Amygdala (tissue), 56 donors: ENCODE results near the gene CMBL.
A peak's percentile ranks its signal among the peaks of the same experiment; 100 is the strongest.
"Not testable (repeated sequence)": the region's sequence is repeated elsewhere in the genome, so short reads cannot be mapped to it uniquely, and the experiment has no call there.

Source experiments
- DNase-seq, 56 donors: peaks; one replicate each; lab custom pipeline; 2025; lab: John Stamatoyannopoulos, UW

CMBL gene

DNA sequence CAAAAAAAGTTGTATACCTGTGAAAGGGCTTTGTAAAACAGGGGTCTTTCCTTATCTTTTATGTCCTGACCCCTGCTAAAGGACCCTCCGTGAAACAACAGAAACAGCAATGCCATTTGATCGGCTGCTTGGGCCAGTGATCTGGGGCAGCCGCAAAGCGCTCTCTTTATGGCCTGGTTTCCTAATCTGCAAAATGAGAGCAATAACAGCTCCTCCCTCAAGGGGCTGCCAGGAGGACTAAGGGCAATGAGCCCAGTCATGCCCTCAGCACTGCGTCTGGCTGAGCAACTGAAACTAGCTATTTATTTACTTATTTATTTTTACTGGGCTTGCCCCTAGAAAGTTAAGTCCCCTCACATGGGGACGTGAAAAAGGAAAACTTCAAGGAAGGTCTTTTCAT, 18.3 kb downstream of the CMBL start:
- DNase-seq: peak in 9 of 56 donors; percentile 3 to 44 (median 12)

DNA sequence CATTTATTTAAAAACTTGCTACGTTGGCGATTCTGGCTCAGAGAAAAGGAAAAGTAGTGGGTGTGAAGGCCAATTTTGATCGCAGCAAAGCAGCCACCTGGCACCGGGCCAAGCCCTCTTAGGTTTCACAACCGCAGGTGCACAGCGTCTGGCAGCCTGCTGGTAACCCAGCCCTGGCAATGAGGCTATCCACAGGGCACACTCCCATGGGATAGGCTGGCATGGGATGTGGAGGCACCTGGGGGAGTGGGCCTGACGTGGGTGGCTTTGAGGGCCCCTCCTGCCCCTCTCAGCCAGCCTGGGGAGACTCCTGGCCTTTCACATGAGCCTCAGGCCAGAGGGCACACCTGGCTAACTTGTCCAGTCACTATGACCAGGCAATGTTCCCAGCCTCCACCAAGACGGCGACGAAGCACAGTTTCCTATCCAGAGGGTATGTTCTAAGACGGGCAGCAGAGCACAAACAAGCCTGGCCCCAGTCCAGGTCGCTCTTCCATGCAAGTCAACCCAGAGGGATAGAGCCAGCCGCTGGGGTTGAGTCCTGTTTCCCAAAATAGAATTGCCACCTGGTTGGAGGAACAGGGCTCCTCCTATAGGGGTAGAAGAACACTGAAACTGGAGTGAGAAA, 19.0 kb downstream of the CMBL start:
- peak in 10 of 56 donors; percentile 2 to 50 (median 8) for DNase-seq

DNA sequence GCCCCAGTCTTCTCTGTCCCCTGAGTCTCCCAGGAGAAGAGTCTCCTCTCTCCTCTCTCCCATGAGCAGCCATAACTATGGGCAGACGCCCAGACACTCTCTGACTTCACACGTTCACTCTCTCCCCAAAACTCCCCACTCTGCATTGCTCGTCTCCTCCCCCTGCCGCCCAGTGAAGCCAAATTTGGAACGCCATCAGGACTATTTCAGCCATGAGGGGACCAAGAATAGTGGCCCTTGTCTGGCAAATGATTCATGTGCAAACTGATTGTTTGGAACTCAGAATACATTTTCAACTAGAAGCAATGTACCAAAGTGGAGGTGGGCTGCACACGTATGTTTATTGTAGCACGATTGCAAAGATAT, 20.9 kb downstream of the CMBL start:
- no peak for DNase-seq

DNA sequence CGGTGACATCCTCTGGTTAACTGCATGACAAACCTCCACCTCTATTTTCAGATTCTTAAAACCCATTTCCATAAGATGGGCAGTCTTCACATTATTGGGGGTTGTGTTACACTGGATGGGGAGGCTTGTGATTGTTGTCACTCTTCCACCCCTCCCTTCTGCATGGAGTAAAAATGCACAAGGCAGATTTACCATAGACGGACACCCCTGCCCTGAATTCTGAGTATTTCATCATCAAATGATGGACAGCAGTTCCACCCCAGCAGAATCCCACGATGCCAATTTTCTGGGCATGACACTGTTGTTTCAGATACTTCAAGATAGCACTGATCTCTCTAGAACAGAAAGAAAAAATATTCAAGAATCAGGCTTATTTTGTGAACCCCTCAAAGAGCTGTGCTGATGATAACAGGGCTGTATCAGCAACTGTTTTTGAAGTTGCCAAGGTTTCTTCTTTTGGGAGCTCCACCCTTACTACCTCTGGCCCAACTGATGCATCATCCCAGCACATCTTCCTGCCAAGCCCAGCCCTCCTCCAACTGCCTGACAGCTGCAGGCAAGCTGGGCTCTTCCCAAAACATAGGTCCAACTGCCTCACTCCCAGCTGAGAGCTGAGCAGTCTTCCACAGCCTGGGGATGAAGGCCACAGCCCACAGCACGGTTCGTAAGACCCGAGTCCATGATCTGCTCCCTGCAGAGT, 21.4 kb downstream of the CMBL start:
- DNase-seq: peak in 2 of 56 donors; percentile 5 to 7

DNA sequence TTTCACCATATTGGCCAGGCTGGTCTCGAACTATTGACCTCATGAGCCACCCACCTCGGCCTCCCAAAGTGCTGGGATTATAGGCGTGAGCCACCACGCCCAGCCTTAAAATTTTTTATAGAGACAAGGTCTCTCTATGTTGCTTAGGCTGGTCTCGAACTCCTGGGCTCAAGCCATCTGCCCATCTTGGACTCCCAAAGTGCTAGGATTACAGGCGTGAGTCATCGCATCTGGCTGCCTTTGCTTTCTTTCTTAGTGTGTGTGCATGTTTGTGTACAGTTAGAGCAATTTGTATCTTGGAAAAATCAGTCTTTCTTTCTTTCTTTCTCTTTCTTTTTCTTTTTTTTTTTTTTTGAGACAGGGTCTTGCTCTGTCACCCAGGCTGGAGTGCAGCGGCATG, 22.3 kb downstream of the CMBL start:
- not testable (repeated sequence) for DNase-seq

DNA sequence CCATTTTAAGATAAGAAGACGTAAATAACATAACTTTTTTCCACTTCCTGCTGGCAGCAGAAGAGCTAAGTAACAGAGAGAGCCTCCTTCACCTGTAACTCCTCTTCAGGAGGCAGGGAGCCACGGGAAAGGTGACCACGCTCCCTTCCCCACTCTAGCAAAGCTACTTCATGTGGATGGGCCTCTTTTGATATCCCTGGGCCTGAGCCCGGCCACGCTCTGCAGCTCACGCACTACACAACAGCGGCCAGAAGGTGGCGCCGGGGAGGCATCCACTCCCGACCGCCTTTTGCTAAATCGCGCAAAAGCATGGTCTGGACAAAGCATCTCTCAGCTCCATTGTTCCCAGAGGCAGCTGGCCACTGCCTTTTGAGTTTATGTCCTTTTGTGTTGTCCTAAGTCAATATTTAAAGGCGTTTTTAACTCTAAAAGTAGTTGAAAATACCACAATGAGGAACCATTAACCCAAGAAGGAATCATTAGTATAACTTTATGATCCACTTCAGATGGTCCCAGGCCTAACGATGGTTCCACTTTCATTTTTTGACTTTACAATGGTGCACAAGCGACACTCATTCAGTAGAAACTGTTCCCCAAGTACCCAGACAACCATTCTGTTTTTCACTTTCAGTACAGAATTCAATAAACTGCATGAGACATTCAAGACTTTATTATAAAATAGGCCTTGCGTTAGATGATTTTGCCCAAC, 23.6 kb downstream of the CMBL start:
- DNase-seq: peak in 55 of 56 donors; percentile 23 to 93 (median 67)

DNA sequence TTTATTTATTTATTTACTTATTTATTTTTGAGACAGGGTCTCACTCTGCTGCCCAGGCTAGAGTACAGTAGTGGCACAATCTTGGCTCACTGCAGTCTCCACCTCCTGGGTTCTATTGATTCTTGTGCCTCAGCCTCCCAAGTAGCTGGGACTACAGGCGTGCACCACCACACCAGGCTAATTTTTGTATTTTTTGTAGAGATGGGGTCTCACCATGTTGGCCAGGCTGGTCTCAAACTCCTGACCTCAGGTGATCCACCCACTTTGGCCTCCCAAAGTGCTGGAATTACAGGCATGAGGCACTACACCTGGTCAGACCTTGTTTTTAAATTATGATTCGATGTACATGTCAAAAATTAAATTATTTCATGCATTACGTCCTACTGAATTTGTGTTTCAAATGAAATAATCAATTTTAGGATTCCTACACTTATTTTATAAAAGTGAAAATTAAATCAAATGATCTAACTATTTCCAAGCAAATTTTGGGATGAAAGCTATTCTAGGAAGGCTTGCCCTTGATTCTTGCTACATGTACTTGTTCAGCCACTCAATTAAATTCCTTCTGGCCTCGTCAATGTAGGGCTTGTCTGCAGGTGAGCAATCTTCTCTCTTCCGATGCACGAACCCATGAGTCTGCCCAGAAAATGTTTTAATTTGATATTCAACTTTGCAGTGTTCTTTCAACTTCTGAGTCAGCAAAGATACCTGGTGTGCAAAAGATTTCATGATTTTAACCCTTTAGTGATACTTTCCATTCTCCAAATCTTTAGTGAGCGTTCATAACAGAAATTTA, 27.6 kb downstream of the CMBL start:
- DNase-seq: no peak

DNA sequence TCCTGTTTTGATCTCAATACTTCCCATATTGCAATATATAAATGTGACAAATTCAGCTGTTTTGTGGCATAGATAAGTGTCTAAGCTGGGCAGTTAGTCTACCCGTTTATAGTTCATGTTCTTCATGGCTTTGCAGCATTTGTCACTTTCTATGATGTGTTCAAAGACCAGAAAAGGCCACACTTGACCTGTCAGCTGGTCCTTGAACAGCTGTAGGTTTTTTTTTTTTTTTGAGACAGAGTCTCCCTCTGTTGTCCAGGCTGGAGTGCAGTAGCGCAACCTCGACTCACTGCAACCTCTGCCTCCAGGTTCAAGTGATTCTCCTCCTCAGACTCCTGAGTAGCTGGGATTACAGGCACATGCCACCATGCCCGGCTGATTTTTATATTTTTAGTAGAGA, 28.4 kb downstream of the CMBL start:
- no peak for DNase-seq

DNA sequence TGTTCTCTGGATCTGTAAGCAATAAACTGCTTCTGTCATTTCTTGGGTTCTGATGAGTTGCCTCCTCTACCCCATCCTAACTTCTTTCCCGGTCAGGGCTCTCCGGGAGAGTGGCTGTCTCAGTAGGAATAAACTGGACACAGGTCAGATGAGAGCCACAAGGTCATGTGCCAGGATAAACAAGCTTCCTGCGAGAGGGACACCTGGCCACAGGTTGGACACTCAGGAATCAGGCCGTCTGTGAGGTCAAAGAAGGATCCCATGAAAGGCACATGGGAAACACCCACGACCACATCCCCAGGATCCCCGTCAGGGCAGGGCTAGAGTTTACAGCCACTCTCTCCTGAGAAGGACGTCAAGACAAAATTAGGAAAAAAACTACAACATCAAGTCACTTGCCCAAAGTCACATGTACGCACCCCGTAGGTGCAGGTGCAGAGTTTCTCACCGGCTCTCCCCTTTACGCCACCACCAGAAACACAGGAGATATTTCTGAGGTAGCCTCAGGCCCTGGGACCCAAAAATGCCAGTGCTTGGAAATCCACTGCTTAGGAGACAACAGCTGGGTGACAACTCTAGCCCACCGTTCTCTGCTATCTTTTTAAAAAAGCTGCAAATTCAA, 28.9 kb downstream of the CMBL start:
- no peak for DNase-seq

DNA sequence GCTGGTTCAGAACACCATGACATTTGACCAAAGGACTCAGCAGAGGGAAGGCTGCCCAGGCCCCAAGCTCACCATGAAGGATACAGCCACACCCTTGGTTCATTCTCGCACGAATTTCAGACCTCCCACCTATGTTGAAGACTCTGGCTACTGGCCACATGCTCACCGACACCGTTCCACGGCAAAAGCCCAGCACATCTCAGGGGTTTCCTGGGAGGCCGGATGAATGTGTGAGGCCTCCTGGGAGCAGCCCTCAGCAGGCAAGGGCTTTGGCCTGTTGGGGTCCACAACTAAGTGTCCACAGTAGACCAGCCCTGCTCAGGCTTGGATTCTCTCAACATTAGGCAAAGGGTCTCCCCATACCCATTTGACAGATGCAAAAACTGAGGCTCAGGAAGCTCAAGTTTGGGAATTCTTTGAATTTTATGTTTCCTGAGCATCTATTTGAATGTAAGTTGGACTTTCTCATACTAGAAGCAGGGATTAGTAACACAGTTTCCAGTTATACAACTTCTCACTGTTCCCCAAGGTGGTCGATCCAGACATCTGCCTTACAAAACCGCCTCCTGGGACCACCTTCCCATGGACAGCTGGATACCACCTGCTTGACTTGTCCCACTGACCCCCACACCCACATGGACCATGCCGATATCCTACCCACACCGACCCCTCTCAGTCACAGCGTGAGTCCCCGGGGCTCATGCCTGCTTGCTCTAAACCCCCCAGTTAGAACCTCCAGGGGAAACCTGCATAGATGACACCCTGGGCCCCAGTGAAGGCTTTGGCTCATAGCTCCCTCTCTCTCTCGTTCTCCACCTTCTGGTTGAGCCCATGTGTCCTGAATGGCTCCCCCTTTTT, 29.7 kb downstream of the CMBL start:
- no peak for DNase-seq

DNA sequence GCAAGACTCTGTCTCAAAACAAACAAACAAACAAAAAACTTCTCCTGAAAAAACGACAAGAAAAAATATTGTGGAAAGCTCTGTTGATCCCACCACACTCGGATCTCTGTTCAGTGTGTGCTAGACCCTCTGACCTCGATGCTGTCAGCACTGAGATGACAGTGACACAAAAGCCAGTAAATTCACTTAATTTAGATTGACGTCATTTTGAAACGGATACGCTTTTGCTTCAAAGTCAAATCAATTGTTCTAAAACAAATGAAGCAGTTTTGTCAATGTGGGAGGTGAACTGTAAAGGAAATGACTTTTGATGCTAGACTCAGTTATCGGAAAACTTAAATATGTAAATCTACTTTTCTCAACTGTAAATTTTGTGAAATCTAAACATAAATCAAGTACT, 31.0 kb downstream of the CMBL start:
- DNase-seq: no peak

DNA sequence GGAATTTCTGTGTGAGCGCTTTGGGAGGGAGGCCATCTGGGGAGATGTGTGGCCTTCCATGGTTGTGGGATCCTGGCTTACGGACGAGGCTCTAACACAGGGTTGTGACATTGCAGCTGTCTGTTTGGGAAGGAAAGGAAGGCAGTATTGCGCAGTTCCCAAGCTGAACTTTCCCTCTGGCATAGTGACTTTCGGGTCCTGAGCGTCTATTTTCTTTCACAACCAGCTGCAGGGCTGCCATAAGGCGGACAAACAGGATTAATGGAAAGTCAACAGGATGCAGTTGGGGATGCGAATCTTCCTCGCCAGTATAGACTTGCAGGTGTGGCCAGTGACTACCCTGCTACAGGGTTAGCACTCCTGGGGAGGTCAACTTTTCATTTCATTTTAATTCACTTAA, 31.7 kb downstream of the CMBL start:
- DNase-seq: no peak

DNA sequence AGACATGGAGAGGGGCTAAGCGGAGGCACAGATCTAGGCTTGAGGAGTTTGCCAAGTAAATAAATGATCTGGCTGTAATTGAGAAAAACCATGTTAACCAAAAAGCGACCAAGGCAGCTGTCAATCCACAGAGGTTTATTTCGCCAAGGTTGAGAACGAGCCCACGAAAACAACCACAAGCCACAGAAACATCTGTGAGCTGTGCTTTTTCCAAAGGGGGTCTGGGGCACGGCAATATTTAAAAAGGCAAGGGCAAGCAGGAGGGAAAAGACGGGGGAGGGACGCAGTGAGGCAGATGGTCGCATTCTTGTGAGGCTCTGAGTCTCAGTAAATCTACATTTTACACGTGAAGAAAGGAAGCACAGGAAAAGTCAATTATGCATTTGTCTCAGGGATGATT, 32.2 kb downstream of the CMBL start:
- DNase-seq: no peak

DNA sequence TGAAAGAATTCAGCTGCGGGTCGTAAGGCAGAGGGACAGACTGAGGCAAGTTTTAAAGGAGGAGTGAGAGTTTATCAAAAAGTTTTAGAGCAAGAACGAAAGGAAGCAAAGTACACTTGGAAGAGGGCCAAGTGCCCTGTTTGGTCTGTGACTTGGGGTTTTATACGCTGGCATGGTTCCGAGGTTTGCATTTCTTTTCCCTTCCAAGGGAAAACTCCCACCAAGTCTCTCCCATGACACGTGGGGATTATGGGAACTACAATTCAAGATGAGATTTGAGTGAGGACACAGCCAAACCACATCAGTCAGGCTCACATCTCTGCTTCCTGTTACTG, 34.9 kb downstream of the CMBL start:
- DNase-seq: not testable (repeated sequence)

DNA sequence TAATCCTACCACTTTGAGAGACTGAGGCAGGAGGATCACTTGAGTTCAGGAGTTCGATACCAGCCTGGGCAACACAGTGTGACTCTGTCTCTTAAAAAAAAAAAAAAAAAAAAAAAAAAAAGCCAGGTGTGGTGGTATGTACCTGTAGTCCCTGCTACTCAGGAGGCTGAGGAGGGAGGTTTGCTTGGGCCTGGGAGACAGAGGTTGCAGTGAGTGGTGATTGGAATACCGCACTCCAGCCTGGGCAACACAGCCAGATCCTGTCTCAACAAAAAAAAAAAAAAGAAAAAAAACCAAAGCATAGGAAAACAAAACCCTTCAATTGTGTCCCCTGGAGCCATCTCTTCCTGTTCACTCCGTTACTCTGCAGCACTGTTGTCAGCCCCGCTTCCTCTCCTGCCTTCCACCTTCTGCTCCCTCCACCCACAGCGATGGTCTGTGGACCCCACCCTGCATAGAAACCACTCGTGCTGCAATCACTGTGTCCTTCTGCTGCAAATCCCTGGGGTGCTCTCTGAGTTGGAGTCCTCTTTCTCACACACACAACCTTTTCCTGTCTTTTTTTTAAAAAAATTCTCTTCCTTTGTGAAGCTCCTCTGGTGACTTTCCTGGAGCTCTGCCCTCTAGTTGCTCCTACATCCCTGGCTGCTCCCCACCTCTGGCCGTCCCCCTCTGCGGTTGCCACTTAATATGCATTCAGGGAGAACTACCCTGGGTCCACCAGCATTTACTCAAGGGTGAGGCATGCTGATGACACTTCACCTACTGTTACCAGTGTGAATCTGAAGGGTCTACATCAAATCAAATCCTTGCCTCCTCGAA, 35.4 kb downstream of the CMBL start:
- no peak for DNase-seq

DNA sequence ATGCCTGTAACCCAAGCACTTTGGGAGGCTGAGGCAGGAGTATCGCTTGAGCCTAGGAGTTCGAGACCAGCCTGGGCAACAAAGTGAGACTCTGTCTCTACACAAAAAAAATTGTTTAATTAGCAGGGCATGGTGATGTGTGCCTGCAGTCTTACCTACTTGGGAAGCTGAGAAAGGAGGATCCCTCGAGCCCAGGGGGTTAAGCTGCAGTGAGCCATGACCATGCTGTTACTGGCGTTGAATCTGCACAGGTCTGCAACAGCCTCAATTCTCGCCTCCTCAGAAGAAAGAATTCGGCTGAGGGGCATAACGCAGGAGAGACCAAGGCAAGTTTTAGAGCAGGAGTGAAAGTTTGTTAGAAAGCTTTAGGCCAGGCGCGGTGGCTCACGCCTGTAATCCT, 39.6 kb downstream of the CMBL start:
- DNase-seq: no peak

DNA sequence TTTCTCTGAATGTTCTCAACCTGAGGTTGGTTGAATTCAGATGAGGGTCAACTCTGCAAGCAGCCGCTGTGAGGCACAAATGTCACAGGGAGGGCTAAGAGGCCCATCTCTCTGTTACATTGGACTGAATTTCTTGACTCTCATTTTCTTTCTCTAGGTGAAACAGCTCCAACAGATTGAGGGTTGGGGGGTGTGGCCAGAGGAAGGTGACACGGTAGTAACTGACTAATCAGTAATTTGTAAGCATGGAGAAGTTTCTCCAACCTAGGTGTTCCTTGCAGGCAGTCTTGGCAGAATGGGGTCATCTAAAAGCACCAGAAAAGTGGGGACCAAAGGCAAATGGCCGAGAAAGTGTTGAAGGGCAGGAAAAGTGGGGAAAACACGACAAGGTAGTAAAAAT, 40.9 kb downstream of the CMBL start:
- no peak for DNase-seq

DNA sequence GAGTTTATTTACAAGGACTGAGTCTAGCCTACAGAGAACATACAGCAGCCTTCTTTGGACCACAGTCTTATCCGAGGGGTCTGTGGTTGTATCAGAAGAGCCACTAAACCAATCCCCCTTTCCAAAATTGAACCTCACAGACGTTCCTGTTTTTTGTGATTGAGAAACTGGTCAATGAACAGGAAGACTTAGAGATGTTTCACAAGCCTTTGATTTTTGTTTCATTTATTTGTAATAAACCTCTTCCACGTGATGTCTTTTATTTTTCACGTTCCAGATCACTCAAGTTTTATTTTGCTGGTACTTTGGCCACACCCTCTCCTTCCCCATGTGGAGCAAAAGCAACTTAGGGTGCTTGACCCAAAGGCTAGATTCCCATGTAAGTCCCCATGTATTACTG, 41.6 kb downstream of the CMBL start:
- no peak for DNase-seq
